HEK293 (cell line): ENCODE results near the gene OTOP3.

ENCODE experiments used
- CTCF ChIA-PET: fragments of 350-600 bp; formaldehyde crosslinking; extraction: SDS; loops from one replicate; lab custom pipeline; 2021; ENCODE audit warnings: antibody characterized with exemption; lab: Yijun Ruan, JAX
- POLR2A ChIA-PET: fragments of 300-600 bp; formaldehyde crosslinking; extraction: SDS; loops from one replicate; lab custom pipeline; 2020; ENCODE audit warnings: antibody characterized with exemption, inconsistent platforms; lab: Yijun Ruan, JAX
- H3K27ac ChIP-seq: fragments of 200-500 bp; sonication (Bioruptor generic); 2 replicates; pipeline ENCODE4 v1.5.1; 2014; ENCODE audit warnings: low read depth, low read length, control low read depth, inconsistent platforms; ENCODE audit errors: extremely low read depth
- H3K36me3 ChIP-seq, 2 experiments: fragments of 200-500 bp in 1 of 2; sonication (Bioruptor generic) in 1 of 2; 1 replicate in 1 of 2; 2 replicates in 1 of 2; pipeline ENCODE4 v1.5.1; 2014 to 2017; ENCODE audit warnings: inconsistent platforms in 2 of 2, low read length in 2 of 2; ENCODE audit not compliant: control insufficient read depth in 2 of 2, insufficient read depth in 1 of 2
- H3K4me1 ChIP-seq: fragments of 200-500 bp; sonication (Bioruptor generic); 2 replicates; pipeline ENCODE4 v1.5.1; 2014; ENCODE audit warnings: mild to moderate bottlenecking, low read length, inconsistent platforms; ENCODE audit not compliant: control insufficient read depth, insufficient read depth
- H3K4me3 ChIP-seq: 2 replicates; pipeline ENCODE4 v1.5.1; 2011; ENCODE audit warnings: low read depth, mild to moderate bottlenecking, control low read depth, low read length, moderate library complexity
- H3K9me3 ChIP-seq: fragments of 200-500 bp; sonication (Bioruptor generic); 2 replicates; pipeline ENCODE4 v1.5.1; 2014; ENCODE audit warnings: low read depth, low read length, inconsistent platforms; ENCODE audit not compliant: control insufficient read depth, insufficient read depth
- GLI2 ChIP-seq: fragments of 450-650 bp; formaldehyde crosslinking; IDR thresholded peaks from 2 replicates; pipeline ENCODE4; 2017; ENCODE audit warnings: missing biosample characterization, missing genetic modification characterization, low read depth, borderline replicate concordance
- SCRT2 ChIP-seq: fragments of 450-650 bp; formaldehyde crosslinking; IDR thresholded peaks from 2 replicates; pipeline ENCODE4 v1.5.1; 2016; ENCODE audit warnings: missing biosample characterization, missing genetic modification characterization
- SP7 ChIP-seq: fragments of 450-650 bp; formaldehyde crosslinking; IDR thresholded peaks from 2 replicates; pipeline ENCODE4 v1.5.1; 2016; ENCODE audit warnings: missing biosample characterization, missing genetic modification characterization
- ZNF114 ChIP-seq: fragments of 450-650 bp; formaldehyde crosslinking; IDR thresholded peaks from 2 replicates; pipeline ENCODE4 v1.5.0; 2017; ENCODE audit warnings: missing biosample characterization, missing genetic modification characterization
- ZNF19 ChIP-seq: fragments of 450-650 bp; formaldehyde crosslinking; IDR thresholded peaks from 2 replicates; pipeline ENCODE4; 2016; ENCODE audit warnings: missing biosample characterization, missing genetic modification characterization, low read depth
- ZNF266 ChIP-seq: fragments of 450-650 bp; formaldehyde crosslinking; IDR thresholded peaks from 2 replicates; pipeline ENCODE4 v1.5.1; 2016; ENCODE audit warnings: missing biosample characterization, missing genetic modification characterization, low read depth
- ZNF404 ChIP-seq: fragments of 450-650 bp; formaldehyde crosslinking; IDR thresholded peaks from 2 replicates; pipeline ENCODE4 v1.5.1; 2017; ENCODE audit warnings: missing biosample characterization, missing genetic modification characterization
- ZNF626 ChIP-seq: fragments of 450-650 bp; sonication (Bioruptor Pico); formaldehyde crosslinking; IDR thresholded peaks from 2 replicates; pipeline ENCODE4 v1.5.1; 2018; ENCODE audit warnings: missing biosample characterization, missing genetic modification characterization, inconsistent platforms
- ZNF664 ChIP-seq: fragments of 450-650 bp; formaldehyde crosslinking; IDR thresholded peaks from 2 replicates; pipeline ENCODE4 v1.5.1; 2016; ENCODE audit warnings: missing biosample characterization, missing genetic modification characterization
- ZNF768 ChIP-seq: fragments of 450-650 bp; formaldehyde crosslinking; IDR thresholded peaks from 2 replicates; pipeline ENCODE4 v1.5.1; 2018; ENCODE audit warnings: missing biosample characterization, mild to moderate bottlenecking, missing genetic modification characterization
- TF ChIP-seq, protein P1 (sequence below): fragments of 450-650 bp; formaldehyde crosslinking; IDR thresholded peaks from 2 replicates; pipeline ENCODE4 v1.5.1; 2016; ENCODE audit warnings: missing biosample characterization, missing genetic modification characterization
- TF ChIP-seq, protein P2 (sequence below): fragments of 450-650 bp; formaldehyde crosslinking; IDR thresholded peaks from 2 replicates; pipeline ENCODE4 v1.5.1; 2016; ENCODE audit warnings: missing biosample characterization, missing genetic modification characterization
- TF ChIP-seq, protein P3 (sequence below): fragments of 450-650 bp; formaldehyde crosslinking; IDR thresholded peaks from 2 replicates; pipeline ENCODE4 v1.5.1; 2017; ENCODE audit warnings: missing biosample characterization, missing genetic modification characterization

Gene OTOP3

DNA sequence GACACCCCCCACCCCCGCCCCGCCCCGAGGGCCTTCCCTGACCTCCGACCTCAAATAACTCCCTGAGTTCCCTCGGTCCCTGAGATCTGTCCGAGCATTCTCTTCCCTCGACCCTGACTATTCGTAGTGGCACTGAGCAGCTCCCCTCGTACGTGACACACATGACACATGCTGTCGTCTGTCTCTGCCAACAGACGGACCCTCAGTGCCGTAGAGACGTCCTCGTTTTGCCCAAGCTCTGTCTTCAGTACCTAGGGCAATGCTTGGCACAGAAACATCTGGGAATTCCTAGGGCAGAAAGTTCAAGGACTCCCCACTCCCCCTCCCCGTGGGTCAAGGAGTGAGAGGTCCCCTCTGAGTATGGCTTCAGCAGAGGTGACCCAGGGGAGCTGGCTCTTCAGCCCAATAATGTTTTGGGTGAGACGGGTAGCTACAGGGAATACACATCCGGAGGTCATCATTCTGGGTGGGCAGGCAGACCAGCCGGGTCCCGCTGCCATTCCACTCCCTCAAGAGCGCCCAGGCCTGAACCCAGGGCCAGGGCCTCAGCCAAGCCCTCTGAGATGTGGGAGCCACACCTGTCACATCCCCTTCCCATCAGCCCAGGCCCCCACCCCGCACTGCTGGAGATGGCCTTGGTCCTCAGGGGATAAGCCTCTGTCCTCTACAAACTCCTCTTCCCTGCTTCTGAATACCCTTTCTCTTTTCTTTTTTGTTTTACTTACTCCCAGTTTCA, 41.6 kb upstream of the OTOP3 start (continued):
- TF ChIP-seq, protein P1, sequence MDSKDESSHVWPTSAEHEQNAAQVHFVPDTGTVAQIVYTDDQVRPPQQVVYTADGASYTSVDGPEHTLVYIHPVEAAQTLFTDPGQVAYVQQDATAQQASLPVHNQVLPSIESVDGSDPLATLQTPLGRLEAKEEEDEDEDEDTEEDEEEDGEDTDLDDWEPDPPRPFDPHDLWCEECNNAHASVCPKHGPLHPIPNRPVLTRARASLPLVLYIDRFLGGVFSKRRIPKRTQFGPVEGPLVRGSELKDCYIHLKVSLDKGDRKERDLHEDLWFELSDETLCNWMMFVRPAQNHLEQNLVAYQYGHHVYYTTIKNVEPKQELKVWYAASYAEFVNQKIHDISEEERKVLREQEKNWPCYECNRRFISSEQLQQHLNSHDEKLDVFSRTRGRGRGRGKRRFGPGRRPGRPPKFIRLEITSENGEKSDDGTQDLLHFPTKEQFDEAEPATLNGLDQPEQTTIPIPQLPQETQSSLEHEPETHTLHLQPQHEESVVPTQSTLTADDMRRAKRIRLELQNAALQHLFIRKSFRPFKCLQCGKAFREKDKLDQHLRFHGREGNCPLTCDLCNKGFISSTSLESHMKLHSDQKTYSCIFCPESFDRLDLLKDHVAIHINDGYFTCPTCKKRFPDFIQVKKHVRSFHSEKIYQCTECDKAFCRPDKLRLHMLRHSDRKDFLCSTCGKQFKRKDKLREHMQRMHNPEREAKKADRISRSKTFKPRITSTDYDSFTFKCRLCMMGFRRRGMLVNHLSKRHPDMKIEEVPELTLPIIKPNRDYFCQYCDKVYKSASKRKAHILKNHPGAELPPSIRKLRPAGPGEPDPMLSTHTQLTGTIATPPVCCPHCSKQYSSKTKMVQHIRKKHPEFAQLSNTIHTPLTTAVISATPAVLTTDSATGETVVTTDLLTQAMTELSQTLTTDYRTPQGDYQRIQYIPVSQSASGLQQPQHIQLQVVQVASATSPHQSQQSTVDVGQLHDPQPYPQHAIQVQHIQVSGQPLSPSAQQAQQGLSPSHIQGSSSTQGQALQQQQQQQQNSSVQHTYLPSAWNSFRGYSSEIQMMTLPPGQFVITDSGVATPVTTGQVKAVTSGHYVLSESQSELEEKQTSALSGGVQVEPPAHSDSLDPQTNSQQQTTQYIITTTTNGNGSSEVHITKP = no peak
- no peak for TF ChIP-seq SCRT2
- TF ChIP-seq ZNF114 (tag by site-specific recombination) = no peak
- no peak for TF ChIP-seq ZNF404

DNA sequence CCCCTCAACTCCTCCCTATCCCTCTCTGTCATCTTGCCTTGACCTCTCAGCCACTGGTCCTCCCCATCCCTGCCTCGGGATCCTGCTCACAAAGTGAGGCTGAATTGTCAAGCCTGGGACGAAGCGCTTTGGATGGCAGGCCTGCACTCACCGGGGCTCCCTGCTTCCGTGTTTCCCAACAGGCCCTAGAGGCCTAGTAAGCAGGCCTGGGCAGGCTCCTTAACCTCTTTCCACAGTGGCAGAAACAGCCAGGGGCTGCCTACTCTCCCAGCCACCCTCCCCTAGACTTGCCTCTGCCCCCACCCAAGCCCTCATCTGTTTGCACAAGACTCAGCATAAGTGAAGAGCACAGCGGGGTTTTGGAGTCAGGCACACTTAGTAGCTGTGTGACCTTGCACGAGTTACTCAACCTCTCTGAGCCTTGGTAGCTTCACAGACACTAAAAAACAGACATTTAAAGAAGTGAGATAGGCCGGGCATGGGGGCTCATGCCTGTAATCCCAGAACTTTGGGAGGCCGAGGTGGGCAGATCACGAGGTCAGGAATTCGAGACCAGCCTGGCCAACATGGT, 37.2 kb upstream of the OTOP3 start:
- H3K36me3 ChIP-seq = no peaks in the 10 kb centered on the region
- H3K27ac ChIP-seq = no peak overlapping the region
- no peaks in the 10 kb centered on the region for H3K9me3 ChIP-seq
- no peak overlapping the region for H3K4me3 ChIP-seq
- TF ChIP-seq ZNF768 (peak; percentile 65; the same call in 1 of the 2 replicates), GLI2 (tag by site-specific recombination) (no peak)
- TF ChIP-seq, all 188 proteins: peak for 1
- POLR2A ChIA-PET = interaction anchor here (1.4 kb wide), 1 partner anchor 17 kb away, joined by 3 read pairs; no protein-coding TSS in a partner anchor
- H3K4me1 ChIP-seq = no peaks in the 10 kb centered on the region
- CTCF ChIA-PET = interaction anchor here (0.9 to 1.4 kb wide), 2 partner anchors 21 to 154 kb away, joined by 3 to 4 read pairs; no protein-coding TSS in a partner anchor

DNA sequence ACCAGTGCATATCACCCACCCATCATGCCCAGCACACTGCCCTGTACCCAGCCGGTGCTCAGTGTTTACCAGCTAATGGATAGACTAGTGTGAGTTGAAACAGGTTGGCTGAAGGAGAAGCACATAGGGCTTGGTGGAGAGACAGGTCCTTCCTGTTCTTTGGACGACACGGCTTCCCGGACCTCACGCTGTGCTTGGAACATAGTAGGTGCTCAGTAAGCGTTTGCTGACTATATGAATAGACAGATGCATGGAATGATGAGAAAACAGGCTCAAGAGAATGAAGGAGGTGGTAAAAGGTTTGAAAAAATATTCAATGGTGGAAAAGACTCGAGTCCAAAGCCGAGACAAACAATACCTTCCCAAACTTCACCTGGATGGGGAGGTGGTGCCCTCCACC, 35.5 kb upstream of the OTOP3 start:
- CTCF ChIA-PET = interaction anchor here (0.6 to 1.1 kb wide), 3 partner anchors 34 to 109 kb away, joined by 3 read pairs; no protein-coding TSS in a partner anchor
- Histone ChIP-seq H3K27ac (no peak overlapping the region), H3K36me3 (no peaks in the 10 kb centered on the region), H3K4me1 (no peaks in the 10 kb centered on the region), H3K9me3 (no peaks in the 10 kb centered on the region), H3K4me3 (no peak overlapping the region)
- POLR2A ChIA-PET = interaction anchor here (1.0 kb wide), 1 partner anchor 27 kb away, joined by 5 read pairs; the partner anchor contains the start of gene FDXR
- TF ChIP-seq, protein P2, sequence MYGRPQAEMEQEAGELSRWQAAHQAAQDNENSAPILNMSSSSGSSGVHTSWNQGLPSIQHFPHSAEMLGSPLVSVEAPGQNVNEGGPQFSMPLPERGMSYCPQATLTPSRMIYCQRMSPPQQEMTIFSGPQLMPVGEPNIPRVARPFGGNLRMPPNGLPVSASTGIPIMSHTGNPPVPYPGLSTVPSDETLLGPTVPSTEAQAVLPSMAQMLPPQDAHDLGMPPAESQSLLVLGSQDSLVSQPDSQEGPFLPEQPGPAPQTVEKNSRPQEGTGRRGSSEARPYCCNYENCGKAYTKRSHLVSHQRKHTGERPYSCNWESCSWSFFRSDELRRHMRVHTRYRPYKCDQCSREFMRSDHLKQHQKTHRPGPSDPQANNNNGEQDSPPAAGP (tag by site-specific recombination) = no peak
- TF ChIP-seq ZNF19 (tag by site-specific recombination) (no peak), ZNF664 (tag by site-specific recombination) (peak; percentile 61; the same call in 1 of the 2 replicates), ZNF266 (no peak), ZNF626 (tag by site-specific recombination) (no peak), SP7 (tag by site-specific recombination) (no peak)
- TF ChIP-seq, protein P3, sequence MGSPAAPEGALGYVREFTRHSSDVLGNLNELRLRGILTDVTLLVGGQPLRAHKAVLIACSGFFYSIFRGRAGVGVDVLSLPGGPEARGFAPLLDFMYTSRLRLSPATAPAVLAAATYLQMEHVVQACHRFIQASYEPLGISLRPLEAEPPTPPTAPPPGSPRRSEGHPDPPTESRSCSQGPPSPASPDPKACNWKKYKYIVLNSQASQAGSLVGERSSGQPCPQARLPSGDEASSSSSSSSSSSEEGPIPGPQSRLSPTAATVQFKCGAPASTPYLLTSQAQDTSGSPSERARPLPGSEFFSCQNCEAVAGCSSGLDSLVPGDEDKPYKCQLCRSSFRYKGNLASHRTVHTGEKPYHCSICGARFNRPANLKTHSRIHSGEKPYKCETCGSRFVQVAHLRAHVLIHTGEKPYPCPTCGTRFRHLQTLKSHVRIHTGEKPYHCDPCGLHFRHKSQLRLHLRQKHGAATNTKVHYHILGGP = no peak
